B cell (primary cell): ENCODE data around the gene NRF1.

Source experiments
- CTCF ChIP-seq: fragments of 200-600 bp; IDR thresholded peaks from one replicate; pipeline ENCODE4 v1.8.0; 2022; ENCODE audit warnings: antibody characterized with exemption, mild to moderate bottlenecking
- EZH2 ChIP-seq: IDR thresholded peaks from 2 replicates; pipeline ENCODE4 v1.6.1; 2012; ENCODE audit warnings: borderline replicate concordance, low read depth, mild to moderate bottlenecking, moderate library complexity, low read length; ENCODE audit not compliant: insufficient read depth, poor library complexity, severe bottlenecking

DNA sequence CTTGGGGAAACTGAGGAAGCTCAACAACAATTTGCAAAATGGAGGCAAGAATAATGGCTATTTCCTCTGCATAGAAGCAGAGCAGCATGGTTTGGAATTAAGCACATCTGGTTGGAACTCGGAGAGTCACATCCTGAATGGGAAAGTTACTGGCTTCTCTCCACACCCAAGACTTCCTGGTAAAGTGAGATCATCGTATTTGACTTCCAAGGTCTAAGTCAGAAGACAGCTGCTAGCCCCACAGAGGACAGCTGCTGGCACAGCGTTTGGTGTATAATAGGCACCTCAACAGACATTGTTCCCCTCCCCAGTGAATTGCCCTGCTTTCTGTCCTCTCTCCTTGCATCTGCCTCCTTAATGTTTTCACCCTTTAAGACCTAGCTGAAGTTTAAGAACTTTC lies 37.0 kb upstream of the NRF1 start:
- no peak for TF ChIP-seq EZH2
- TF ChIP-seq CTCF, result no peak
